GM15510 (cell line): Measurements from ENCODE around the gene BEGAIN.

Experiments
- POLR2A ChIP-seq: IDR thresholded peaks from 3 replicates; pipeline ENCODE4 v1.6.1; 2011; ENCODE audit warnings: borderline replicate concordance; ENCODE audit not compliant: insufficient read length; ENCODE audit errors: extremely low read depth

Gene BEGAIN

DNA sequence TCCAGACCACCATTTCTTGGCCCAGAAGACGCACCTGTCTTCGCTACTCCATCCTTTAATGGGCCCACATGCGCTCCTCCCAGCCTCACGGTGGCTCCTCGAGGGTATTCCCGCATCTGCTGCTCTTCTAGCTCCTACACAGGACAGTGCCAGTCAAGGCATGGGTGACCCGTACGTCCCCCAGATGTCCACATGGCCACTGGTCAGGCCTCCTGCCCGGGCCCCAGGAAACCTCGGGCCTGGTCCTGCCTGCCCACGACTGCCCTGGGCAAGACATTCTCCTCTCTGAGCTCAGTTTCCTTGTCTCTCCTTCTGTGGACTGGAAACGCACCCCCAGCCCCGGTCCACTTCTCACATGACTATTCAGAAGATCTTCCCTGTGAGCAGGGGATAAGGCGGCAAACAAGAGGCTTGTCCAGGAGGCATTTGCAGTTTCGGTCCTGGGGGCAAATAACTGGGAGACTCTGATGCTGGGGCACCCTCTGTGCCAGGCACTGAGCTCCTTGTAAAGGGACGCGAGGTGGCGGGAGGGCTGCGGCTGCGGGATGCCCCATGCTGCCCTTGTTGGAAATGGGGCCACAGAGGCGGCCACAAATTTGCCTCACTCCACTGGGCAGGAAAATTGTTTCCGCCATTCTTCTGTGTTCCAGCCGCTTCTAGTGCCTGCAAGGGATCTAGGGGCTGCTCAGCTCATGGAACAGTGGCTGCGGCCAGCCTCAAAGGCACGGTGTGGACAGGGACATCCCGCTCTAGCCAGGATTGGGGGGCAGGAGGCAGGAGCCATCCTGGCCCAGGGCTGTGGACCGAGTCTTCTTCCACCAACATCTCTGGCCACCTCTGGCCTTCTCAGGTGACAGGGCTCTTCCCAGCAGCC lies 6.8 kb upstream of the BEGAIN start:
- TF ChIP-seq POLR2A: no peak

DNA sequence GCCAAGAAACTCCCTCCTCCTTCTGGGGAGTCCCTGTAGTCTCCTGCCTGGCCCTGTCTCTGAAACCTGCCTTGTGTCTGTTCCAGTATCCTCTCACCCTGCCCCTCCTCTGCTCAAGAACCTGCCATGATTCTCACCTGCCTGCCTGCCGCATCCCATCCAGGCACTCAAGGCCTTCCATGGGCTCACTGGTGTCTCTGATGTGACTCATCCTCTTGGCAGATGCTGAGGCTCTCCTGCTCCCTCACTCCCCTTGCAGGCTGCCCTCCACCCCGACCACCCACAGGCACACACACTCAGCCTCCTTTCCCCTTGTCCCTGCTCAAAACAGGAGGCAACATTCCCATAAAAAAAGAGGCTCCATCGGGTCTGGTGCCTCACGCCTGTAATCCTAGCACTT lies 5.8 kb upstream of the BEGAIN start:
- no peak for TF ChIP-seq POLR2A

DNA sequence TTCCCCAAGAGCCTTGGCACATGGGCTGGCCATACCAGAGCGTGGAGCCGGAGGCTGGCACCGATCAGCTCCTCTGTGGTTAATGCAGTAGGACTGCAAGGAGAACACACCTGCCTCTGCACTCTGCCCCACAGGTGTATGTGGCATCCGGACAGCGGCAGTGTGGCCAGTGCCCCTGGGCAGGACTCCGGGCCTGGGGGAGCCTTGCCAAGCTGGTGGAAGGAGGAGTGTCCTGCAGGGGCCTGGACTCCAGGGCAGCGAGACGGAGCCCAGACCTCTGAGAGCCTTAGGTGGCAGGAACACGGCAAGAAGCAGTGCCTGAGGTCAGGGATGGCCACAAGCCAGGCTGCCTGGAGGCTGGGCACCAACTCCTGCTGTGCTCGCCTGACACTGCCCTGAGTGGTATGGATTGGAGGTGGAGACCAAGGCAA lies 5.3 kb upstream of the BEGAIN start:
- no peak for TF ChIP-seq POLR2A

DNA sequence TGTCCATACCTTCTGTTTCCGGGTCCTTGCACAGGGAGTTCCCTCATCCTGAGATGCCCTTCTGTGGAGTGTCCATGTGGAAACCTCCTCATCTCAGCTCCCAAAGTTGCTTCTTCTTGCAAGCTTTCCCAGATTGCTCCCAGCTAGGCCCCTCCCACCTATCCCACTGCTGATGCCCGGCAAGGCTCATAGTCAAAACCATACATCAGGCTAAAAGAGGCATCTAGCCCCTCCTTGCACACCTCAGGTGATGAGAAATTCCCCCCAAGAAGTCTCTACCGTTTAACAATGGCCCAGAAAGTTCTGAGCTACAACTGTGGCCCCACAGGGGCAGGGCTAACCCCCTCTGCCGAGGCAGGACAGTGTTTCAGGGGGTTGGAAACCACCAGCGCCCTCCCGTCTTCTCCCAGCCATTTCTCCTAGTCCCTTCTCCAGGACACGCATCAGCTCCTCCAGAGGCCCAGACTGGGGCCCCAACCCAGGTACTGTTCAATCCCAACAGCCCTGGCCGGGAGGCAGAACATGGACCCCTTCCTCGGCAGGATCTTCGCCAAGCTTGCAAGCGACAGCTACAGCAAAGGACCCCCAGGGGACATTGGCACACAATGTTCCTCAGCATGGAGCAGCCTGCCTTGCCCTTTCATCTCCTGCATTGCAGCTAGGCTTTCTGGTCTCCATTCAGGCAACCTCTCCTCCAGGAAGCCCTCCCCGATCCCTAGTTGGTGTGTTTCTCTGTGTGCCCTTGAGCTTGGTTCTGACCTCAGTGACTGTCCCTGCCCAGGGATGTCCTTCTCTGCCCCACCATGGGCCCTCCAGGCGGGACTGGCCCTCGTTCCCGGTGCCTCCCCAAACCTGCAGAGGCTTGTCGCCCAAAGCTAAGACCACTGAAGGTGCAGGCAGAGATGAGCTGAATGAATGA lies 4.5 kb upstream of the BEGAIN start:
- no peak for TF ChIP-seq POLR2A

GRCh38 chr14:100590726-100591452 lies 3.7 kb upstream of the BEGAIN start:
- TF ChIP-seq POLR2A: no peak

DNA sequence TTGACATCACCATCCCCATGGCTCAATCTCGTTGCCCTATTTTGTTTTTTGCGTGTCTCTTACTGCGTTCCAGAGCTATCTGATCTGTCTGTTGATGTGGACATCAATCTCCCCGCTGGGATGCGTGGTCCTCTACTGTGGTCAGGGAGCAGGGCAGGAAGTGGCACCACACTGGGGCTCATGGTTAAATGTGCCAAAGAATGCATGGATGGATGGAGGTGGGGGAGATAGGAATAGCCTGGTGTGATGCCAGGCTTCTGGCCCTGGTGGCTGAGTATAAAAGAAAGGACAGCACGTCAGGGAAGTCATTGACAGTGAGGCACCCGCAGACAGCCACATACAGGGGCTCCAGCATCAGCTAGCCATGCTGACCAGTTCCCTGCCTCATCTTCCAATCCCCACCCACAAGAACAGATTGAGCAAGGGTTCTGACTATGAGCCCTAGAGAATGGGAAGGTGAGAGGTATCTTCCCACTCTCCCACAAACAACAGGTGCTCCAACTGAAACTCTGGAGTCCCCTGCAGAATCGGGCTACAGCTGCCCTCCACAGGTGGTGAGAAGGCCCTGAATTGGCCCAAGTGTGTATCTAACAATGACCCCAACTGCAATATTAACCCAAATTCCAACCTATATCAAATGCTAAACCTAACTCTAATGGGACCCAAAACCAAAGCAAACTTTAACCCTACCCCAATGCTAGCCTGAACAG lies 2.7 kb upstream of the BEGAIN start:
- TF ChIP-seq POLR2A: no peak

DNA sequence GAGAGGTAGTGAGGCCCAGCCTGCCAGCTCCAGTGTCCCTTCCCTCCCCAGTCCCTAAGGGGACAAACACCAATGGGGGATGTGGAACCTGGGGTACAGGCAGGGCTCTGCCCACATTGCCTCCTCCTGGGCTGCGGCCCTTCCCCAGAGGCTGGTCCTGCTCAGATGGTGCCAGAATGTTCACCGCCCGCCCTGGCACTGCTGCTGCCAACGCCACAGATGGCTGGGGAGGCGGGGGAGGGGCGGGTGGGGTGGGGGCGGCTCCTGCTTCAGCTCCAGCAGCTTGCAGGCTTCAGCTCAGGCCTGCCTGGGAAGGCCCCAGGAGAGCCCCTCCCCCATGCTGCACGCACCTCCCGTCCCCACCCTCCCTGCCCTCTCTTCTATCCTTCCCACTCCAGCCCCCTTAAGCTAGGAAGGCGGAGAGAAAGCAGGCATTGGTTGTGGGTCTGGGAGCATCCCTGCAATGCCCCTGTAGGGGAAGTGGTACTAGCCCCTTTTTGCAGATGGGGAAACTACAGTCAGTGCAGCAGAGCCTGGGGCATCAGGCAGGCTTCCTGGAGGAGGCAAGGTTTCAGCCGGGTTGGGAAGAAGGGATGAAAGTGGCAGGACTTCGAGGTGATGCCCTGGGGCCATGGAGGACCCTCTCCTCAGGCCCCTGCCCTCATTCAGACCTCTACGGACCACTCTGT lies 2.0 kb upstream of the BEGAIN start:
- TF ChIP-seq POLR2A: no peak

- TF ChIP-seq POLR2A: no peak
These were observed 1.5 kb upstream of the BEGAIN start for GRCh38 chr14:100588671-100589070.

DNA sequence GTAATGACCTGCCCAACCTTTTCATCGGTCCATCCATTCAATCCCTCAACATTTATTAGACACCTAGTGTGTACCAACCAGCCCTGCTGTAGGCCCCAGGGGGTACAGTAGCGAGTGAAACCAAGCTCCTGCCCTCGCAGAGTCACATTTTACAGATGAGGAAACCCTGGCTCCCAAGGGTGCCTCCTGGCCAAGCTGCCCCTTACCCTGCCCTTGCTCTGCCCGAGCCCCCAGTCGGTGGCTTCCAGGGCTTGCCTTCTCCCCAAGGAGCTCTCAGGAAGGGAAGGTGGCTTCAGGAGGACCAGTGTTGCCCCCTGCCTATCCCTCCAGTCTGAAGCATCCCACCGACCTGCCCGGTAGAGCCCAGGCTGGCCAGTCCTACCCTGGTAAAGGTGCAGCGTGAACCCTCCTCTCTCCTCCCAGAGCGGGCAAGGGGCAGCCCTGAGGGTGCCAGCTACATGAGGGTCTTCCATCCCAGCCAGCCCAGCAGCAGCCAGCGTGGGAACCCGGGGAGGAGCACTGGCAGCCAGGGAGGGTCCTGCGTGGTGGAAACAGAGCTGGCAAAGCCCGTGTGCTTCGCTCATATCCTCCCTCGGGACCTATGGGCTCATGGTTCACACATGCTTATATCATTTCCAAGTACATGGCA lies 670 bp upstream of the BEGAIN start:
- no peak for TF ChIP-seq POLR2A

DNA sequence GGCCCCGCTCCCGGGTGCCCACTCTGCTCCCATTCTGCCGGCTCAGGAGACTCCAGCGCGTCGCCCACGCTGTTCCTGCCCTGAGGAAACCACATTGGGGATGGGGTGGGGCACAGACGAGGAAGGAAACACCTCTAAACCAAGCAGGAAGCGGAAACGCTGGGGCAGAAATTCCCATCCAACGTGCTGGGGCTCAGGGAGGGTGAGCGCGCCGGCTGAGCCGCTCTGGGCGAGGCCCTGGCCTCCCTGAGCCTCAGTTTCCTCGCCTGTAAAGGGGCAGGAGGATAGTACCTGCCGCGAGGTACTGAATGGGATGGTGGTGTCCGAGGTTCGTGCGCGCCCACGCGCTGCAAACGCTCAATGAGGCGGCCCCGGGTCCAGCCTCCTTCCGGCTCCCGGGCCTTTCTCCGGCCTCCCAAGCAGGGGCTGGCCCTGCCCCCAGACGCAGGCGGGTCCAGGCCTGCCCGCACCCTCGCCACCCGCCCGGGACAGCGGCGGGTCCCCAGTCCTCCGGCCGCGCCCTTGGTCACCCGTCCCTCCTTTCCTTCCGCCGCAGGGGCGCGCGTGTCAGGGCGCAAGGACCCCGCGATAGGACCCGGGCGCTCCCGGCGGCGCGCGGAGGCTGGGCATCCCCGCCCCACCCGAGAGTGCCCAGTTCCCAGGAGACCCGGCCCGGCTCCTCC lies 673 bp downstream of the BEGAIN start:
- TF ChIP-seq POLR2A: no peak

DNA sequence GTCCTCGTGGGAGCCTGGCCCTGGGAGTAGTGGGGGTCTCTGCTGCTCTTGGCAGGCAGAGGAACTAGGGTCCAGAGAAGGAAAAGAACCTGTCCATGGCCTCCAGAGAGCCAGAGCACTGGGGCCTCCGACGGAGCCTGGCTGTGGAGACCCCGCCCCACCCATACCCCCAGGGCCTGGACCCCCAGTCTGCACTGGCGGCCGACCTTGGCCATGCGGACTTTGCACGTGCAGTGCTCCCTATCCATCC lies 1.1 kb downstream of the BEGAIN start:
- TF ChIP-seq POLR2A: no peak

DNA sequence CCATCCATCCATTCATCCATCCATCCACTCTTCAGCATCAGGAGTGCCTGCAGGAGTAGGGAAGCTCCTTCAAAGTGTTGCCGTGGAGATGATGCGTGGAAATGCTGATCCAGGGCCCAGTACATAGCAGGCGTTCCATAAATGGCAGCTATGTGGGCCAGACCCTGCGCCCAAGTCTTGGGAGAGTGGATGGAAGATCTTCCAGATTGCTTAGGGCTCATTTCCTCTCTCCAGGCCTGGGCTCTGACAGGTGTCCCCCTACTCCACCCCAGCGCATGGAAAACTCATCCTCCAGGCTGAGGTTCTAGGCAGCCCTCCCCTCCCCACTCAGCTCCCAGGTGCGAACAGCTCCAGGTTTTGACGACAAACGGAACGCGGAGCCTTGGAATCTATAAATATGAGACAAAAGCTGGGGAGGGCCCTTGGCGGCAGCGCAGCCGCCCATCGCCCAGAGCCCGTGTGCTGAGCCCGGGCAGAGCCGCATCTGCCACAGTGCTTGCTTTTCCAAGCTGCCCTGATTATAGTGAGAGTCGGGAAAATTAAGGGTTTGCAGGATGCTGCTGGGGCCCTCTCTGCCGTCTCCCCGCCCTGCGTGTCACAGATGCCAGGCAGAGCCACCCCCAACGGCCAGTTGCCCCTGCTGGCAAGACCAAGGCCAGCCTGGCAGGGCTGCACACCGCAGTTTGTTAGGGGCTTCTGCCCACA lies 1.6 kb downstream of the BEGAIN start:
- TF ChIP-seq POLR2A: no peak
